Measurements from ENCODE around the gene ZNF148.

The ZNF148 gene

GRCh38 chr3:125213364-125213755, 161.8 kb downstream of the ZNF148 start:
- no peak for TF ChIP-seq CTCF (IDR thresholded peaks at IDR 0.05)
- no peak for TF ChIP-seq ZFX (IDR thresholded peaks at IDR 0.05; ENCODE audit: borderline replicate concordance)
- H3K27ac ChIP-seq, result no peak overlapping the region

- peak within 1 kb of the TSS; percentile 50 for H3K27ac ChIP-seq
- TF ChIP-seq CTCF (IDR thresholded peaks at IDR 0.05) (peak; percentile 16; the same call in 1 of the 2 replicates), ZFX (IDR thresholded peaks at IDR 0.05; ENCODE audit: borderline replicate concordance) (no peak)
These were observed 162.4 kb downstream of the ZNF148 start, which contains the start of gene SLC12A8 for GRCh38 chr3:125212509-125213363. TSS of gene SLC12A8 (minus strand) at chr3:125212748. CDS start at chr3:125211349, 1,399 bp downstream.

- peak overlapping the region; percentile 50 for H3K27ac ChIP-seq
These were observed 163.0 kb downstream of the ZNF148 start for GRCh38 chr3:125212091-125212508.

GRCh38 chr3:125211523-125212090, 163.5 kb downstream of the ZNF148 start:
- TF ChIP-seq ZFX (IDR thresholded peaks at IDR 0.05; ENCODE audit: borderline replicate concordance) (no peak), CTCF (IDR thresholded peaks at IDR 0.05) (no peak)
- H3K27ac ChIP-seq, result peak overlapping the region; percentile 50

More at GRCh38 chr3:125212091-125212508, 163.0 kb downstream of the ZNF148 start:
- TF ChIP-seq ZFX (IDR thresholded peaks at IDR 0.05; ENCODE audit: borderline replicate concordance), result no peak
- TF ChIP-seq CTCF (IDR thresholded peaks at IDR 0.05), result no peak

GRCh38 chr3:125207949-125208568, 167.1 kb downstream of the ZNF148 start:
- TF ChIP-seq ZFX (IDR thresholded peaks at IDR 0.05; ENCODE audit: borderline replicate concordance), result no peak
- no peak for TF ChIP-seq CTCF (IDR thresholded peaks at IDR 0.05)
- H3K27ac ChIP-seq, result no peak overlapping the region

- H3K27ac ChIP-seq, result no peak overlapping the region
- TF ChIP-seq ZFX (IDR thresholded peaks at IDR 0.05; ENCODE audit: borderline replicate concordance) (no peak), CTCF (IDR thresholded peaks at IDR 0.05) (no peak)
These were observed 167.6 kb downstream of the ZNF148 start for GRCh38 chr3:125207507-125207906.

All from 22Rv1 (cell line).